HepG2 (cell line): ENCODE results near the gene MADD. TPM values are rescaled to one million over a fixed set of nuclear protein-coding genes. Genes with fewer than 3 reads are reported as not detected.

Experiments used
- DPF2 ChIP-seq: sonication (generic); formaldehyde crosslinking; IDR thresholded peaks from 2 replicates; pipeline ENCODE4 v1.4.0; 2020; ENCODE audit warnings: mild to moderate bottlenecking, low read depth, missing genetic modification reagents, borderline replicate concordance
- HNRNPH1 ChIP-seq: fragments of 200-400 bp; formaldehyde crosslinking; optimal IDR thresholded peaks from 2 replicates; pipeline ENCODE3; 2017; ENCODE audit warnings: mild to moderate bottlenecking, low read depth, low read length
- KLF9 ChIP-seq: IDR thresholded peaks from 2 replicates; pipeline ENCODE4 v1.6.1; 2016; ENCODE audit warnings: low read depth
- LCORL ChIP-seq, 2 experiments: fragments of 450-650 bp in 1 of 2; sonication (generic) in 1 of 2; formaldehyde crosslinking in 1 of 2; IDR thresholded peaks; 2 replicates each; pipeline versions ENCODE4 v1.5.0 to v1.6.1; 2017 to 2020; ENCODE audit warnings: antibody characterized with exemption in 1 of 2, missing genetic modification reagents in 1 of 2
- MTERF4 ChIP-seq: sonication (generic); formaldehyde crosslinking; IDR thresholded peaks from 2 replicates; pipeline ENCODE4 v1.8.0; 2023; ENCODE audit warnings: mild to moderate bottlenecking, missing genetic modification reagents
- NCOR1 ChIP-seq: fragments of 200-600 bp; sonication (generic); IDR thresholded peaks from 2 replicates; pipeline ENCODE4 v1.7.0; 2017; ENCODE audit warnings: antibody characterized with exemption, low read length, borderline replicate concordance
- NONO ChIP-seq, 2 experiments: fragments of 450-650 bp in 1 of 2; sonication (generic) in 1 of 2; formaldehyde crosslinking in 1 of 2; IDR thresholded peaks in 1 of 2; conservative IDR thresholded peaks in 1 of 2; 2 replicates each; pipeline versions ENCODE4 v1.6.1 to v1.8.0; 2017 to 2022; ENCODE audit warnings: mild to moderate bottlenecking in 1 of 2, missing genetic modification reagents in 1 of 2, moderate library complexity in 1 of 2
- PAWR ChIP-seq: sonication (generic); formaldehyde crosslinking; IDR thresholded peaks from 2 replicates; pipeline ENCODE4 v1.4.0; 2020; ENCODE audit warnings: missing genetic modification reagents, mild to moderate bottlenecking, borderline replicate concordance
- PAXIP1 ChIP-seq: sonication (generic); formaldehyde crosslinking; conservative IDR thresholded peaks from 2 replicates; pipeline ENCODE4 v1.4.0; 2020; ENCODE audit warnings: mild to moderate bottlenecking, missing genetic modification reagents, moderate library complexity
- SMAD3 ChIP-seq: sonication (generic); formaldehyde crosslinking; IDR thresholded peaks from 2 replicates; pipeline ENCODE4 v1.4.0; 2020; ENCODE audit warnings: missing genetic modification reagents
- SRSF1 ChIP-seq: fragments of 200-400 bp; formaldehyde crosslinking; optimal IDR thresholded peaks from 2 replicates; pipeline ENCODE3; 2017; ENCODE audit warnings: mild to moderate bottlenecking, low read depth, low read length, moderate library complexity
- TBP ChIP-seq: sonication (generic); formaldehyde crosslinking; IDR thresholded peaks from 2 replicates; pipeline ENCODE4 v1.5.0; 2020; ENCODE audit warnings: missing genetic modification reagents
- ZFYVE20 ChIP-seq: sonication (generic); formaldehyde crosslinking; IDR thresholded peaks from 2 replicates; pipeline ENCODE4 v1.8.0; 2023; ENCODE audit warnings: low read depth, mild to moderate bottlenecking, moderate library complexity, missing genetic modification reagents, borderline replicate concordance
- ZNF234 ChIP-seq: sonication (generic); formaldehyde crosslinking; conservative IDR thresholded peaks from 2 replicates; pipeline ENCODE4 v1.5.1; 2020; ENCODE audit warnings: mild to moderate bottlenecking, missing genetic modification reagents
- ZNF34 ChIP-seq: sonication (generic); formaldehyde crosslinking; IDR thresholded peaks from 2 replicates; pipeline ENCODE4 v1.4.0; 2020; ENCODE audit warnings: mild to moderate bottlenecking, missing genetic modification reagents, borderline replicate concordance
- ZNF720 ChIP-seq: sonication (generic); formaldehyde crosslinking; IDR thresholded peaks from 2 replicates; pipeline ENCODE4 v1.4.0; 2020; ENCODE audit warnings: missing genetic modification reagents
- ZNF737 ChIP-seq: sonication (generic); formaldehyde crosslinking; IDR thresholded peaks from 2 replicates; pipeline ENCODE4 v1.5.0; 2020; ENCODE audit warnings: missing genetic modification reagents, mild to moderate bottlenecking, borderline replicate concordance
- ZNF772 ChIP-seq: sonication (generic); formaldehyde crosslinking; IDR thresholded peaks from 2 replicates; pipeline ENCODE4 v1.5.0; 2020; ENCODE audit warnings: mild to moderate bottlenecking, missing genetic modification reagents
- polyA plus RNA-seq, 8 experiments: library from polyadenylated mRNA; depleted of rRNA in 3 of 8; stranded (reverse) in 7 of 8; unstranded in 1 of 8; fragments of >200 nt; fragmentation: Illumina TruSeq in 4 of 8; extraction: Trizol in 4 of 8; gene quantifications; 2 replicates each; pipeline versions ENCODE4 v1.2.1 to v1.2.3, GENCODE V29; 2011 to 2016; ENCODE audit warnings: low read depth in 4 of 8, missing spikeins in 1 of 8, mixed read lengths in 1 of 8; ENCODE audit not compliant: insufficient read depth in 1 of 8
- total RNA-seq, 5 experiments: library from RNA; depleted of rRNA; stranded (reverse); fragments of >200 nt; fragmentation: Illumina TruSeq; extraction: Trizol; gene quantifications; 2 replicates each; pipeline ENCODE4 v1.2.3, GENCODE V29; 2016; ENCODE audit warnings: low read depth in 1 of 5
- TF ChIP-seq, protein P1 (sequence below): sonication (generic); formaldehyde crosslinking; conservative IDR thresholded peaks from 2 replicates; pipeline ENCODE4 v1.8.1; 2023; ENCODE audit warnings: missing genetic modification reagents
- TF ChIP-seq, protein P2 (sequence below): sonication (generic); IDR thresholded peaks from 2 replicates; pipeline ENCODE4 v1.6.1; 2016; ENCODE audit warnings: low read depth, borderline replicate concordance

MADD gene
- total and polyA plus RNA-seq, 2 of the 13 experiments (the other 11 are each of a cell fraction or from before 2014, with no cell fraction given), result 18.0 to 29.2 TPM

- TF ChIP-seq HNRNPH1 (no peak), NCOR1 (peak; percentile 56; the same call in 1 of the 2 replicates), PAWR (no peak), MTERF4 (CRISPR knock-in tag) (no peak; the same call in 1 of the 2 replicates), TBP (CRISPR knock-in tag) (no peak), ZNF34 (CRISPR knock-in tag) (no peak), SRSF1 (peak; percentile 37), ZNF720 (CRISPR knock-in tag) (no peak), ZFYVE20 (no peak), KLF9 (CRISPR knock-in tag) (no peak), ZNF234 (CRISPR knock-in tag) (no peak), PAXIP1 (peak; percentile 86), ZNF772 (CRISPR knock-in tag) (no peak), ZNF737 (CRISPR knock-in tag) (no peak), LCORL (IDR thresholded peaks at IDR 0.05) (no peak), LCORL (CRISPR knock-in tag; IDR thresholded peaks at IDR 0.05) (peak; percentile 98), NONO (IDR thresholded peaks at IDR 0.05) (no peak), NONO (CRISPR knock-in tag; conservative IDR thresholded peaks at IDR 0.05) (peak; percentile 93), SMAD3 (CRISPR knock-in tag) (no peak), DPF2 (no peak)
- TF ChIP-seq, protein P1, sequence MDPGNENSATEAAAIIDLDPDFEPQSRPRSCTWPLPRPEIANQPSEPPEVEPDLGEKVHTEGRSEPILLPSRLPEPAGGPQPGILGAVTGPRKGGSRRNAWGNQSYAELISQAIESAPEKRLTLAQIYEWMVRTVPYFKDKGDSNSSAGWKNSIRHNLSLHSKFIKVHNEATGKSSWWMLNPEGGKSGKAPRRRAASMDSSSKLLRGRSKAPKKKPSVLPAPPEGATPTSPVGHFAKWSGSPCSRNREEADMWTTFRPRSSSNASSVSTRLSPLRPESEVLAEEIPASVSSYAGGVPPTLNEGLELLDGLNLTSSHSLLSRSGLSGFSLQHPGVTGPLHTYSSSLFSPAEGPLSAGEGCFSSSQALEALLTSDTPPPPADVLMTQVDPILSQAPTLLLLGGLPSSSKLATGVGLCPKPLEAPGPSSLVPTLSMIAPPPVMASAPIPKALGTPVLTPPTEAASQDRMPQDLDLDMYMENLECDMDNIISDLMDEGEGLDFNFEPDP (CRISPR knock-in tag), result no peak
- TF ChIP-seq, protein P2, sequence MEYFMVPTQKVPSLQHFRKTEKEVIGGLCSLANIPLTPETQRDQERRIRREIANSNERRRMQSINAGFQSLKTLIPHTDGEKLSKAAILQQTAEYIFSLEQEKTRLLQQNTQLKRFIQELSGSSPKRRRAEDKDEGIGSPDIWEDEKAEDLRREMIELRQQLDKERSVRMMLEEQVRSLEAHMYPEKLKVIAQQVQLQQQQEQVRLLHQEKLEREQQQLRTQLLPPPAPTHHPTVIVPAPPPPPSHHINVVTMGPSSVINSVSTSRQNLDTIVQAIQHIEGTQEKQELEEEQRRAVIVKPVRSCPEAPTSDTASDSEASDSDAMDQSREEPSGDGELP, result no peak
Observed at GRCh38 chr11:47257517-47258316, 12.2 kb upstream of the MADD start, which contains the start of gene NR1H3 (continued).
